ENCODE data around the gene HOGA1. TPM values are rescaled to one million over a fixed set of nuclear protein-coding genes. Genes with fewer than 3 reads are reported as not detected.

The HOGA1 gene
- total and polyA plus RNA-seq, 2 of the 13 experiments (the other 11 are each of a cell fraction or from before 2014, with no cell fraction given), result 7.6 to 19.5 TPM

GRCh38 chr10:97632949-97633884 lies 49.0 kb downstream of the HOGA1 start, which contains the start of gene MORN4 (continued):
- TF ChIP-seq ZEB1 (IDR thresholded peaks at IDR 0.05; ENCODE audit: insufficient replicate concordance, low read depth), result peak; percentile 19
- TF ChIP-seq HNF4A (CRISPR knock-in tag; IDR thresholded peaks at IDR 0.05), result no peak; the same call in 1 of the 2 replicates
- TF ChIP-seq IKZF1 (IDR thresholded peaks at IDR 0.05), result no peak
- no peak for TF ChIP-seq PRMT3 (CRISPR knock-in tag; IDR thresholded peaks at IDR 0.05; ENCODE audit: borderline replicate concordance, low read depth)
- TF ChIP-seq NBN (conservative IDR thresholded peaks at IDR 0.05), result no peak
- TF ChIP-seq ARNT (IDR thresholded peaks at IDR 0.05), result no peak
- no peak for TF ChIP-seq NR2F6 (IDR thresholded peaks at IDR 0.05)
- TF ChIP-seq NR2F6 (CRISPR knock-in tag; IDR thresholded peaks at IDR 0.05), result no peak
- TF ChIP-seq CC2D1A (CRISPR knock-in tag; IDR thresholded peaks at IDR 0.05), result no peak
- TF ChIP-seq ZNF75D (CRISPR knock-in tag; IDR thresholded peaks at IDR 0.05; ENCODE audit: borderline replicate concordance), result no peak
- peak; percentile 56; the same call in 1 of the 2 replicates for TF ChIP-seq ZNF788 (CRISPR knock-in tag; IDR thresholded peaks at IDR 0.05; ENCODE audit: borderline replicate concordance)
- no peak for TF ChIP-seq PRDM15 (CRISPR knock-in tag; IDR thresholded peaks at IDR 0.05)
- no peak for TF ChIP-seq ZNF770 (CRISPR knock-in tag; IDR thresholded peaks at IDR 0.05)
- TF ChIP-seq MYNN (CRISPR knock-in tag; IDR thresholded peaks at IDR 0.05; ENCODE audit: low read depth), result no peak
- no peak for TF ChIP-seq RARA (CRISPR knock-in tag; IDR thresholded peaks at IDR 0.05)
- peak; percentile 42; the same call in 1 of the 2 replicates for TF ChIP-seq POGZ (CRISPR knock-in tag; IDR thresholded peaks at IDR 0.05)
- TF ChIP-seq IRX3 (CRISPR knock-in tag; IDR thresholded peaks at IDR 0.05; ENCODE audit: borderline replicate concordance, low read depth), result no peak
- no peak for TF ChIP-seq CBX1 (IDR thresholded peaks at IDR 0.05; ENCODE audit: low read depth)
- no peak for TF ChIP-seq FIP1L1 (IDR thresholded peaks at IDR 0.05; ENCODE audit: borderline replicate concordance, insufficient read depth, low read depth, low read length)
- peak; percentile 85; the same call in 1 of the 2 replicates for TF ChIP-seq ZNF225 (CRISPR knock-in tag; IDR thresholded peaks at IDR 0.05)
- 0 out of 2 replicates have a peak, but pooled peaks have one; percentile 33 for TF ChIP-seq ZNF510 (CRISPR knock-in tag; IDR thresholded peaks at IDR 0.05; ENCODE audit: low read depth)
- TF ChIP-seq ZBTB37 (CRISPR knock-in tag; IDR thresholded peaks at IDR 0.05), result no peak
- no peak for TF ChIP-seq SP5 (CRISPR knock-in tag; IDR thresholded peaks at IDR 0.05; ENCODE audit: borderline replicate concordance, low read depth)
- peak; percentile 88 for TF ChIP-seq NR2C2 (CRISPR knock-in tag; IDR thresholded peaks at IDR 0.05; ENCODE audit: borderline replicate concordance)
- TF ChIP-seq MTA3 (CRISPR knock-in tag; IDR thresholded peaks at IDR 0.05), result no peak

All from HepG2 (cell line).